IMR-90 (cell line): ENCODE data around the gene NTM. TPM values are rescaled to one million over a fixed set of nuclear protein-coding genes. Genes with fewer than 3 reads are reported as not detected.

Experiments used
- ATAC-seq: fragments of 200-7000 bp; cut with Tn5 transposase; 2 replicates; pipeline ENCODE4 v1.9.1; 2020; ENCODE audit warnings: low read depth, mild to moderate bottlenecking, moderate library complexity
- BruUV-seq: library from RNA; stranded (reverse); fragments of 400-500 nt; replicated peaks from 2 replicates; lab custom pipeline; 2021; lab: Mats Ljungman, UMichigan
- CTCF ChIA-PET: fragments of 300-600 bp; formaldehyde crosslinking; extraction: SDS; loops from one replicate; lab custom pipeline; 2021; ENCODE audit warnings: antibody characterized with exemption; lab: Yijun Ruan, JAX
- POLR2A ChIA-PET: fragments of 300-600 bp; sonication (Branson Sonifier 250); formaldehyde crosslinking; loops from one replicate; lab custom pipeline; 2022; ENCODE audit warnings: antibody characterized with exemption; ENCODE audit not compliant: unreplicated experiment; lab: Charles Lee
- DNase-seq: peaks from one replicate; pipeline ENCODE4 v3.0.0; 2013
- H2AFZ ChIP-seq: replicated peaks from 2 replicates; pipeline ENCODE3; 2013; ENCODE audit warnings: low read length, mild to moderate bottlenecking; ENCODE audit not compliant: poor library complexity
- H2AK5ac ChIP-seq: 2 replicates; pipeline ENCODE4 v1.6.1; 2013; ENCODE audit warnings: low read depth, low read length, inconsistent platforms
- H2AK9ac ChIP-seq: replicated peaks from 2 replicates; pipeline ENCODE3; 2013; ENCODE audit warnings: mild to moderate bottlenecking, low read depth, low read length, moderate library complexity; ENCODE audit not compliant: poor library complexity
- H2BK120ac ChIP-seq: 2 replicates; pipeline ENCODE4 v1.6.1; 2013; ENCODE audit warnings: low read depth, low read length, inconsistent platforms
- H2BK15ac ChIP-seq: 3 replicates; pipeline ENCODE4 v1.6.1; 2013; ENCODE audit warnings: low read depth, low read length, inconsistent platforms
- H2BK20ac ChIP-seq: 2 replicates; pipeline ENCODE4 v1.6.1; 2013; ENCODE audit warnings: low read depth, mild to moderate bottlenecking, inconsistent platforms, low read length, moderate library complexity
- H2BK5ac ChIP-seq: 2 replicates; pipeline ENCODE4 v1.6.1; 2013; ENCODE audit warnings: mild to moderate bottlenecking, low read depth, low read length, inconsistent platforms; ENCODE audit not compliant: poor library complexity, severe bottlenecking
- H3K14ac ChIP-seq: replicated peaks from 2 replicates; pipeline ENCODE4 v1.6.1; 2013; ENCODE audit warnings: low read depth, low read length, inconsistent platforms
- H3K18ac ChIP-seq: 2 replicates; pipeline ENCODE4 v1.6.1; 2013; ENCODE audit warnings: low read depth, low read length, control low read depth
- H3K23ac ChIP-seq: 2 replicates; pipeline ENCODE4 v1.6.1; 2013; ENCODE audit warnings: low read depth, low read length, inconsistent platforms
- H3K27ac ChIP-seq: 2 replicates; pipeline ENCODE4 v1.5.1; 2013; ENCODE audit warnings: mild to moderate bottlenecking, control low read depth, low read length; ENCODE audit not compliant: insufficient read depth
- H3K27me3 ChIP-seq: 2 replicates; pipeline ENCODE4 v1.6.1; 2013; ENCODE audit warnings: low read length; ENCODE audit not compliant: control insufficient read depth, insufficient read depth
- H3K36me3 ChIP-seq: 2 replicates; pipeline ENCODE4 v1.6.1; 2013; ENCODE audit warnings: low read length, mixed read lengths; ENCODE audit not compliant: control insufficient read depth, insufficient read depth
- H3K4ac ChIP-seq: 2 replicates; pipeline ENCODE4 v1.6.1; 2013; ENCODE audit warnings: low read depth, low read length, inconsistent platforms
- H3K4me1 ChIP-seq: 2 replicates; pipeline ENCODE4 v1.6.1; 2013; ENCODE audit warnings: low read length, mixed read lengths; ENCODE audit not compliant: control insufficient read depth, insufficient read depth
- H3K4me2 ChIP-seq: 2 replicates; pipeline ENCODE4 v1.6.1; 2013; ENCODE audit warnings: low read depth, mild to moderate bottlenecking, control low read depth, low read length, moderate library complexity
- H3K4me3 ChIP-seq: 2 replicates; pipeline ENCODE4 v1.5.1; 2013; ENCODE audit warnings: low read depth, mild to moderate bottlenecking, control low read depth, low read length, moderate library complexity; ENCODE audit not compliant: insufficient read depth
- H3K56ac ChIP-seq: 2 replicates; pipeline ENCODE4 v1.6.1; 2013; ENCODE audit warnings: low read length, inconsistent platforms; ENCODE audit not compliant: insufficient read depth; ENCODE audit errors: extremely low read depth
- H3K79me1 ChIP-seq, 2 experiments: 2 replicates each; pipeline ENCODE4 v1.6.1; 2013; ENCODE audit warnings: low read length in 2 of 2, inconsistent platforms in 1 of 2, low read depth in 1 of 2
- H3K9ac ChIP-seq: 2 replicates; pipeline ENCODE4 v1.6.1; 2013; ENCODE audit warnings: low read depth, low read length, control low read depth
- H3K9me1 ChIP-seq: 2 replicates; pipeline ENCODE4 v1.6.1; 2013; ENCODE audit warnings: low read length, inconsistent platforms; ENCODE audit not compliant: insufficient read depth
- H3K9me3 ChIP-seq: 2 replicates; pipeline ENCODE4 v1.6.1; 2013; ENCODE audit warnings: low read length; ENCODE audit not compliant: control insufficient read depth, insufficient read depth
- H4K20me1 ChIP-seq: 2 replicates; pipeline ENCODE4 v1.6.1; 2013; ENCODE audit warnings: low read length, inconsistent platforms; ENCODE audit not compliant: insufficient read depth
- H4K5ac ChIP-seq: 2 replicates; pipeline ENCODE4 v1.6.1; 2013; ENCODE audit warnings: mild to moderate bottlenecking, low read depth, low read length, control low read depth
- H4K8ac ChIP-seq, 2 experiments: 2 replicates each; pipeline ENCODE4 v1.6.1; 2013; ENCODE audit warnings: low read depth in 2 of 2, low read length in 2 of 2, control low read depth in 1 of 2, inconsistent platforms in 1 of 2
- H4K91ac ChIP-seq: 2 replicates; pipeline ENCODE4 v1.6.1; 2013; ENCODE audit warnings: low read depth, low read length, inconsistent platforms; ENCODE audit not compliant: insufficient read depth
- BHLHE40 ChIP-seq: fragments of 150-350 bp; IDR thresholded peaks from 2 replicates; pipeline ENCODE4 v1.6.1; 2016; ENCODE audit warnings: mild to moderate bottlenecking, low read depth, low read length
- CEBPB ChIP-seq: IDR thresholded peaks from 2 replicates; pipeline ENCODE4 v1.6.1; 2012; ENCODE audit warnings: low read depth, low read length, improper control_type of control experiment
- CHD1 ChIP-seq: IDR thresholded peaks from 2 replicates; pipeline ENCODE4 v1.6.1; 2012; ENCODE audit warnings: low read depth, low read length, improper control_type of control experiment
- FOS ChIP-seq: fragments of 150-350 bp; IDR thresholded peaks from 2 replicates; pipeline ENCODE4 v1.6.1; 2016; ENCODE audit warnings: low read depth, low read length
- MAFK ChIP-seq: IDR thresholded peaks from 2 replicates; pipeline ENCODE4 v1.6.1; 2012; ENCODE audit warnings: low read depth, low read length, improper control_type of control experiment
- MAZ ChIP-seq: IDR thresholded peaks from 2 replicates; pipeline ENCODE4 v1.6.1; 2012; ENCODE audit warnings: low read depth, mild to moderate bottlenecking, low read length, improper control_type of control experiment, moderate library complexity, borderline replicate concordance
- MXI1 ChIP-seq: IDR thresholded peaks from 2 replicates; pipeline ENCODE4 v1.6.1; 2012; ENCODE audit warnings: low read depth, mild to moderate bottlenecking, low read length, moderate library complexity, borderline replicate concordance
- NFE2L2 ChIP-seq: fragments of 150-350 bp; IDR thresholded peaks from 2 replicates; pipeline ENCODE4 v1.6.1; 2016; ENCODE audit warnings: low read depth, mild to moderate bottlenecking, low read length
- POLR2A ChIP-seq: IDR thresholded peaks from 2 replicates; pipeline ENCODE4 v1.6.1; 2012; ENCODE audit warnings: mild to moderate bottlenecking, low read depth, low read length
- RAD21 ChIP-seq: IDR thresholded peaks from 2 replicates; pipeline ENCODE4 v1.6.1; 2012; ENCODE audit warnings: low read length, improper control_type of control experiment
- RCOR1 ChIP-seq: IDR thresholded peaks from 2 replicates; pipeline ENCODE4 v1.6.1; 2012; ENCODE audit warnings: mild to moderate bottlenecking, low read length, improper control_type of control experiment; ENCODE audit not compliant: insufficient replicate concordance
- RFX5 ChIP-seq: IDR thresholded peaks from 2 replicates; pipeline ENCODE4 v1.8.0; 2012; ENCODE audit warnings: low read depth, mild to moderate bottlenecking, low read length, moderate library complexity
- SMC3 ChIP-seq: fragments of 150-350 bp; IDR thresholded peaks from 2 replicates; pipeline ENCODE4 v1.6.1; 2016; ENCODE audit warnings: low read depth, mild to moderate bottlenecking, antibody characterized with exemption, low read length, moderate library complexity
- WGBS, 2 experiments: methylation state at CpG; one replicate each; pipeline versions ENCODE4 v1.1.5 to v1.1.7; 2013; ENCODE audit warnings: missing lambda C conversion rate in 2 of 2; ENCODE audit not compliant: insufficient read length in 1 of 2; ENCODE audit errors: extremely low coverage in 2 of 2; 5-methylcytosine and 5-hydroxymethylcytosine counted together
- dilution Hi-C: fragments of 300-500 bp; cut with HindIII; formaldehyde crosslinking; loops from one replicate; pipeline ENCODE4 v1.14.3; 2018; ENCODE audit warnings: low sequenced_read_pairs; ENCODE audit not compliant: unreplicated experiment
- in situ Hi-C: fragments of 300-500 bp; cut with MboI; formaldehyde crosslinking; loops from 3 replicates; pipeline ENCODE4 v1.14.3; 2019; ENCODE audit warnings: low sequenced_read_pairs, inconsistent platforms, mixed read lengths
- intact Hi-C: fragments of 100-400 bp; cut with micrococcal nuclease; formaldehyde crosslinking; loops from 2 replicates; pipeline ENCODE4 v1.10.0; 2022
- polyA plus RNA-seq, 3 experiments: library from polyadenylated mRNA; depleted of rRNA; stranded (reverse); fragments of >200 nt; gene quantifications; 2 replicates each; pipeline ENCODE4 v1.2.3, GENCODE V29; 2012; ENCODE audit warnings: low replicate concordance in 1 of 3
- total RNA-seq: library from RNA; depleted of rRNA; stranded (reverse); fragments of >200 nt; gene quantifications from 2 replicates; pipeline ENCODE4 v1.2.3, GENCODE V29; 2012
- TF ChIP-seq, protein P1 (sequence below): conservative IDR thresholded peaks from 2 replicates; pipeline ENCODE4 v1.5.1; 2012; ENCODE audit warnings: mild to moderate bottlenecking, low read depth, low read length, improper control_type of control experiment
- TF ChIP-seq, protein P2 (sequence below): fragments of 150-350 bp; IDR thresholded peaks from 2 replicates; pipeline ENCODE4 v1.6.1; 2017; ENCODE audit warnings: mild to moderate bottlenecking, antibody characterized with exemption, low read length, low read depth
- TF ChIP-seq, protein P3 (sequence below): fragments of 150-350 bp; IDR thresholded peaks from 2 replicates; pipeline ENCODE4 v1.6.1; 2016; ENCODE audit warnings: low read depth, mild to moderate bottlenecking, low read length, moderate library complexity, borderline replicate concordance

NTM gene
- total and polyA plus RNA-seq, 2 of the 4 experiments (the other 2 are of a cell fraction): 19.5 to 25.5 TPM

DNA sequence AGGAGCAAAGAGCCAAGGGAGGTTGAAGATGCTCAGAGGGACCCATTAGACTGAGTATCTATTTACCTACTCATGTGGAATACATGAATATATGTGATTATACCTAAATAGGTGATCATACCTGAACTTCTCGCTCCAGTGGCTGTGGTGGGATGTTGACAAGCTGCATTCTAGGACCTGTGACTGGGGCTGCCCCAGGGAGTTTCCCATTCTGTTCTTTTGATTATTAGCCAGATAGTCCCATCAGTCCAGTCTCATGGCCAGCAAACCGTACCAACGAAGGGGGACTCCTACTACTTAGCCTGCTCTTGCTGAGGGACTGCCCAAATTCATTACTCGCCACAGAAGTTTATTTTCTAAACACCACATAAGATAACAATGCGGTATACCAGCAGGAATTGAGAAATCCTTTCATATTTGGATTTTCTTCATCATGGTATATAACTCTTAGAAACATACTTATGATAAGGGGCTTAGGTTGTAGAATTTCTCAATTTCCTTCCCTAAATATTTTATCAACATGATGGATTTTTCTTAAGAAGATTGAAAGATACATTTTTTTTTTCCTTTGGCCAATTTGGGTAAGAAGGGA, 273.9 kb downstream of the NTM start:
- Histone ChIP-seq H3K4me1 (no peaks in the 10 kb centered on the region), H4K20me1 (no peaks in the 10 kb centered on the region), H3K4ac (no peak overlapping the region), H3K9me3 (no peaks in the 10 kb centered on the region), H3K4me2 (no peak overlapping the region), H3K79me1 (no peaks in the 10 kb centered on the region), H3K27me3 (peaks cover 8% of the 10 kb centered on the region), H2BK15ac (no peak overlapping the region), H3K14ac (no peak overlapping the region), H3K9ac (no peak overlapping the region), H2BK20ac (no peak overlapping the region), H2AFZ (no peak overlapping the region), H3K9me1 (no peaks in the 10 kb centered on the region), H3K36me3 (no peaks in the 10 kb centered on the region), H4K5ac (no peak overlapping the region), H2AK9ac (no peak overlapping the region), H4K91ac (no peak overlapping the region), H3K27ac (no peak overlapping the region), H2AK5ac (no peak overlapping the region), H3K18ac (no peak overlapping the region), H2BK120ac (no peak overlapping the region), H3K23ac (no peak overlapping the region), H3K56ac (no peak overlapping the region), H4K8ac (no peak overlapping the region), H2BK5ac (no peak overlapping the region), H3K4me3 (no peak overlapping the region)
- ChIA-PET CTCF (interaction anchor here (1.0 kb wide), 1 partner anchor 30 kb away, joined by 3 read pairs; no protein-coding TSS in a partner anchor), POLR2A (no interaction called here)
- in situ Hi-C loops (no loop called here), intact Hi-C loops (no loop called here), dilution Hi-C loops (no loop called here)
- BruUV-seq: no TSS peak
- TF ChIP-seq FOS (no peak), MXI1 (no peak), MAZ (no peak), RAD21 (no peak), CHD1 (no peak), RFX5 (no peak), SMC3 (no peak), POLR2A (no peak), BHLHE40 (no peak), RCOR1 (no peak), CEBPB (no peak), NFE2L2 (no peak), MAFK (no peak)
- TF ChIP-seq, protein P1, sequence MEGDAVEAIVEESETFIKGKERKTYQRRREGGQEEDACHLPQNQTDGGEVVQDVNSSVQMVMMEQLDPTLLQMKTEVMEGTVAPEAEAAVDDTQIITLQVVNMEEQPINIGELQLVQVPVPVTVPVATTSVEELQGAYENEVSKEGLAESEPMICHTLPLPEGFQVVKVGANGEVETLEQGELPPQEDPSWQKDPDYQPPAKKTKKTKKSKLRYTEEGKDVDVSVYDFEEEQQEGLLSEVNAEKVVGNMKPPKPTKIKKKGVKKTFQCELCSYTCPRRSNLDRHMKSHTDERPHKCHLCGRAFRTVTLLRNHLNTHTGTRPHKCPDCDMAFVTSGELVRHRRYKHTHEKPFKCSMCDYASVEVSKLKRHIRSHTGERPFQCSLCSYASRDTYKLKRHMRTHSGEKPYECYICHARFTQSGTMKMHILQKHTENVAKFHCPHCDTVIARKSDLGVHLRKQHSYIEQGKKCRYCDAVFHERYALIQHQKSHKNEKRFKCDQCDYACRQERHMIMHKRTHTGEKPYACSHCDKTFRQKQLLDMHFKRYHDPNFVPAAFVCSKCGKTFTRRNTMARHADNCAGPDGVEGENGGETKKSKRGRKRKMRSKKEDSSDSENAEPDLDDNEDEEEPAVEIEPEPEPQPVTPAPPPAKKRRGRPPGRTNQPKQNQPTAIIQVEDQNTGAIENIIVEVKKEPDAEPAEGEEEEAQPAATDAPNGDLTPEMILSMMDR: no peak
- TF ChIP-seq, protein P2, sequence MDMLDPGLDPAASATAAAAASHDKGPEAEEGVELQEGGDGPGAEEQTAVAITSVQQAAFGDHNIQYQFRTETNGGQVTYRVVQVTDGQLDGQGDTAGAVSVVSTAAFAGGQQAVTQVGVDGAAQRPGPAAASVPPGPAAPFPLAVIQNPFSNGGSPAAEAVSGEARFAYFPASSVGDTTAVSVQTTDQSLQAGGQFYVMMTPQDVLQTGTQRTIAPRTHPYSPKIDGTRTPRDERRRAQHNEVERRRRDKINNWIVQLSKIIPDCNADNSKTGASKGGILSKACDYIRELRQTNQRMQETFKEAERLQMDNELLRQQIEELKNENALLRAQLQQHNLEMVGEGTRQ: no peak
- TF ChIP-seq, protein P3, sequence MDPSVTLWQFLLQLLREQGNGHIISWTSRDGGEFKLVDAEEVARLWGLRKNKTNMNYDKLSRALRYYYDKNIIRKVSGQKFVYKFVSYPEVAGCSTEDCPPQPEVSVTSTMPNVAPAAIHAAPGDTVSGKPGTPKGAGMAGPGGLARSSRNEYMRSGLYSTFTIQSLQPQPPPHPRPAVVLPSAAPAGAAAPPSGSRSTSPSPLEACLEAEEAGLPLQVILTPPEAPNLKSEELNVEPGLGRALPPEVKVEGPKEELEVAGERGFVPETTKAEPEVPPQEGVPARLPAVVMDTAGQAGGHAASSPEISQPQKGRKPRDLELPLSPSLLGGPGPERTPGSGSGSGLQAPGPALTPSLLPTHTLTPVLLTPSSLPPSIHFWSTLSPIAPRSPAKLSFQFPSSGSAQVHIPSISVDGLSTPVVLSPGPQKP: no peak
- ATAC-seq: no peak
- WGBS, 2 experiments: no CpG with 5 or more reads among the region's 5 CpGs
- DNase-seq: no peak
